ENCODE results near the gene GDF3.
"Not testable (repeated sequence)": the region's sequence is repeated elsewhere in the genome, so short reads cannot be mapped to it uniquely, and the experiment has no call there.

Gene GDF3

DNA sequence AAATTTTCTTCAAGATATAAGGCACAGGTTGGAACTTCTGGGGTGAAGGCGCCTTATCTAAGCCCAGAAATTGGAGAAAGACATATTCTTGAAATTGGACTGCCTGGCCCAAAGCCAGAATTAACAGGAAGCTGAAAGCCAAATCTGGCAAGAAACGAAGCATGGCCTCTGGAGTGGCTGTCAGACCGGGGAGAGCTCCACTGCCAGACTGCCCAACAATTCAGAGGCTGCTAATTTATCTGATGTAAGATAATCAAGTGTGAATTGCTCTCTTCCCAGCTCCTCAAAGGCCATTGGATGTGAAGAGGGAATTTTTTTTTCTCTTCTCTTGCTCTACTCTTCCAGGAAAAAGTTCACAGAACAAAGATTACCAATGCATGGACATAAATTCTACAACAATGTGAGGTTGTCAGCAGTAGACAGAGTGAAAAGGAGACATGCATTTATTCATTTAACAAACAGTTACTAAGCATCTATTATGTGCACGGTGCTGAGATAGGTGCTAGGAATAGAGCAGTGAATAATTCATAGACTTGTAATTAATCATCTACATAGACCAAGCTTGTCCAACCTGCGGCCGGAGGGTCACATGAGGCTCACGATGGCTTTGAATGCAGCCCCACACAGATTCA is at the start of gene GDF3:
Gene GDF3, minus strand, starts transcription at position 210 of the 632 bp plus-strand sequence. Its CDS starts 47 bp downstream, at position 163.
- no peak for DNase-seq

DNA sequence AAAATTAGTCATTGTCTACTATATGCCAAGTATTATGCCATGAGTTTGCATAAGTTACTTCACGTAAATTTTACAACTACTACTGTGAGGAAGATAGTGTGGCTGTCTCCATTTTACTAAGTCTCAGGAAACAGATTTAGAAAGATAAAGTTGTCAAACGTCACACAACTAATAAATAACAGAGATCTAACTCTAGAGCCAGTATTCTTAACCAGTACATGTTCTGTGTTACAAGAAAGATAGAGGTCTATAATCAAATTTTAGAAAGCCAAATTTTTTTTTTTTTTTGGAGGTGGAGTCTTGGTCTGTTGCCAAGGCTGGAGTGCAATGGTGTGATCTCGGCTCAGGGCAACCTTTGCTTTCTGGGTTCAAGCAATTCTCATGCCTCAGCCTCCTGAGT is 37.4 kb upstream of the GDF3 start:
- DNase-seq = no peak

DNA sequence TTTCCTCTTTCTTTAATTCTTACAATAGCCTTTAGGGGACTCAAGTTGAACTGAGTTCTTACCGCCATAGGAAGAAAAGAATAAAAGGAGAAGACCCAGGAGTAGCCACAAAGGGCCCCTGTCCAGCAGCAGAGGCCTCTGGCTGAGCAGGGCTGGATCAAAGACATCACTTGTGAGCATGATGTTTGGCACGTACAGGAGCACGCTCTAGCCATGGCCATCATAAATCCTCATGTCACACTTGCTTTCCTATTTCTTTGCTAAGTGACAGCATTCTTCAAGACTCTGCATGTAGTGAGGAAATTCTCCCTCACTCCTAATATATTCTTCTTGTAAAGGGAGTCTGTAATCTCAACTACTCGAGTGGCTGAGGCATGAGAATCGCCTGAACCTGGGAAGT is 35.9 kb upstream of the GDF3 start:
- no peak for DNase-seq

DNA sequence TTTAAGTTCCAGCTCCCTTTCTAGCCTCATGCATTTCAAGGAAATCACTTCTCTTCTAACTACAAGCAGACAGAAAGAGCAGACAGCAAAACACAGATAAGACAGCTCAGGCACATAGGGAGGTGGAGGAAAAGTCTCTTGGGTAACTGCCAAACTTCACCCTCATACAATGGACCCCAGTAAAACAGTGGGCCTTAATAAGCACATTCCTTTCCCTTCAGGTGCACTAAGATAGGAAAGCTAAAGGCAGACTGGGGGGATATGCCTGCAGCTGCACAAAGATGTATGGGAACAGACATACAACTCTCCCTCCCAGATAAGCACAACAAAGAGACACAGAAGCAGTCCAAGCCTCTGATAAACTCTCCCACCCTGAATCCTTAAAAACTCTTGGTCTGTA is 35.4 kb upstream of the GDF3 start:
- DNase-seq = not testable (repeated sequence)

DNA sequence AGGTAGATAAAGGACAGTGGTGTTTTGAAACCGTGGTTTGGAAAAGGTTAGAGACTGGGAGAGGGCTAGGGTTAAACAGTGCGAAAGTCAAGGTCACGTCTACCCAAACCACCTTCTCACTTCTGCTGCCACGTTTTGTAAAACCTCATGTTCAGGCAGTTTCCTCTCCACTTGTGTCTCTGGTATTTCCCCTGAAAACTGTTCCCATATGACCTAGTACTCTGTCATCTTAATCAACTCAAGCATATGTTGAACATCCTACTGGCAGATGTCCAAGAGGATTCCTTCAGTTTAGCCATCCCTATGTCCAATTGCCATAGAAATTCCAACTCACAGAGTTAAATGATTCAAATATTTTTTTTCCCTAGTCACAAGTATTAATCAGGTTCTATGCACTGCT is 34.2 kb upstream of the GDF3 start:
- no peak for DNase-seq

DNA sequence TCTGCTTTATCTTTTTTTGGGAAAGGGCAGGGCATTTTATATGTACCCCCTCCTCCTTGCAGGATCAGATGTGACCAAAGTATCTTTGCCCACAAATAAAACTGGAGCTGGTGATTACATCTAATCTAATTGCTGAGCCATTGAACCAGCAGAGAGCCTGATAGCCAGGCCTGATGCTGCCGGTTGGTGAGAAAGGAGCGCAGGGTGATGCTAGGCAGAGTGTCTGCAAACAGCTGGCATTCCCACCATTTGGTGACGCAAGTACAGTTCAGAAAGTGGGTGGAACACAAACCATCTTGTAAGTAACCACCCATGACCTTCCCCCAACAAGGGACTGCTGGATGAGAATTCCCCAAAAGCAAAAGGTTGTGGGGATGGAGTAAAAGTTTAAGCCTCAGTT is 28.4 kb upstream of the GDF3 start:
- no peak for DNase-seq

DNA sequence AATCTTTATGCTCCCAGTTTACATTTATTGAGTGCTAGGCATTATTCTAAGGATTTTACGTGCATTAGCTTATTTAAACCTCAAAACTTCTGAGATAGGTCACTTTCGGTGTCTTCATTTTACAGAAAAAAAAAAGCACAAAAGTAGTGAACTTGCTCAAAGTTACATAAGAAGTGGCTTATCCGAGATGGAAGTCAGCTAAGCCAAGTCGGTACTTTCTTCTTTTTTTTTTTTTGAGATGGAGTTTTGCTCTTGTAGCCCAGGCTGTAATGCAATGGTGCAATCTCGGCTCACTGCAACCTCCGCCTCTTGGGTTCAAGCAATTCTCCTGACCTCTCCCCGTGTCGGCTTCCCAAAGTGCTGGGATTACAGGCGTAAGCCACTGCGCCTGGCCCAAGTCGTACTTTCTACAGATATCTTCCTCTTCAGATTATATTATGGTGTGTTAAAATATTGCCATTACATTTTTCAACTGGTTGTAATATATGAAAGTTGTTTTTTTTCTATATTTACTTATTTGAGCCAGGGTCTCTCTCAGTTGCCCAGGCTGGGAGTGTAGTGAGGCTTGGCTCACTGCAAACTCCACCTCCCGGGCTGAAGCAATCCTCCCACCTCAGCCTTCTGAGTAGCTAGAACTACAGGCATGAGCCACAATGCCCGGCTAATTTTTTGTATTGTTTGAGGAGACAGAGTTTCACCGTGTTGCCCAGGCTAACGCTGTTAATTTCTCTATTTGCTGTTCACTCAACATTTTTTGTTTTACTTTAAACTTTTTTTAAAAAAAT is 24.6 kb upstream of the GDF3 start:
- DNase-seq = no peak

DNA sequence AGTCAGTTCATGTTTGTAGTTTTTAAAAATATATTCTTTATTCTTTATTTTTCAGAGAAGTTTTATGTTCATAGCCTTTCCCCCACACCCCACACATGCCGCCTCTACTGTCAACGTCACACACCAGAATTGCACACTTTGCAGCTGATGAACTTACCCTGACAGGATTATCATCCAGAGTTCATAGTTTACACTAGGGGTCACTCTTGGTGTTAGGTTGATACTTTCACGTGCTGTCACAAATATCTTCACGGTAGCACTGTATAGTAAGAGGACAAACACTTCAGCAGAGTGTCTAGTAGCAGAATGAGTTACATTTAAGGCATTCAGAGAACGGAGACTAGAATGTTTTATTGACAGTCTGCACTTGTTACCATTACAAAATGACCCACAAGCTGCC is 20.8 kb upstream of the GDF3 start:
- DNase-seq = no peak

DNA sequence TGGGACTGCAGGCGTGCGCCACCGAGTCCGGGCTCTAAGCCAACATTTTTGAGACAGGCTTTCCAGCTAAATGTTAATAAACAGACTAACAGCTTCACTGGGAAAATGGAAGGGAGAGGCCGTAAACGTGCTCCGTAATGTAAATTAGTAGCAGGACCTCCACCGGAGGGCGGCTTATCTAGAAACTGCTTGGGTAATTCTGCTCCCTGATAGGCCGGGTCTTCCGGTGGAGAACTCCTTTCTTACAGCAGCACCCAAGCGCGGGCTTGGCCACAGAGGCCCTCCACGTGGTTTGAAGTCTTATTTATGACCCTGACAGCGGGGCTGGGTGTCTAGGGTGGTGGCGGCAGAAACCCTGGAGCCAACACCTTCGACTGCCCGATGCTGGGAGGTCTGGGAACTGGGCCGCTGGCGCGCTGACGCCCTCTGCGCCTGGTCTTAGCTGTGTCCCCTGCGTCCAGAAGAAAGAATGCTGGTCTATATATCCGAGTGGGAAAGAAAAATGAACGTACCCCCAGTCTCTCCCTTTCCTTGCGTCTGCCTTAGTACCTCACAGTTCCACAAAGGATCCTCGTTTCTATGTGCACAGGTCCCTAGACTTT is 17.4 kb upstream of the GDF3 start:
- DNase-seq = no peak

DNA sequence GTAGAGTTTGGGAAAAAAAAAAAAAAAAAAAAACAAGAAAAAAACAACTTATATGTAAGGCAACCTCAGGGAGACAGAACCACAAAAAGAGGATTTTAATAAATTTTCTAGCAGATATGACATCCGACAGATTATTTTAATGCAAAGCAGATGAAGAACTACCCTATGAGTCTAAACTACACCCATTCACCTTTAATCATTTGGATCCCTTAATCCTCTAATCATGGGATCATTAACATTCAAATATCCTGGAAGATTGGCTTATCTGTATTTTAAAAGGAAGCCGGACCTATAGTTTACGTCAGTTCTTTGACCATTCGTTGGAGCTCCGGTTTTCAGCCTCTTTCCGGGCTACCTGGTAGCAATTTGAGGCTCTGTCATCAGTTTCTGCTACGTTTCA is 15.6 kb upstream of the GDF3 start, which contains the start of gene DPPA3:
Gene DPPA3, plus strand, starts transcription at position 301 of the 400 bp plus-strand sequence. CDS start 138 bp downstream, outside the sequence.
- no peak for DNase-seq

DNA sequence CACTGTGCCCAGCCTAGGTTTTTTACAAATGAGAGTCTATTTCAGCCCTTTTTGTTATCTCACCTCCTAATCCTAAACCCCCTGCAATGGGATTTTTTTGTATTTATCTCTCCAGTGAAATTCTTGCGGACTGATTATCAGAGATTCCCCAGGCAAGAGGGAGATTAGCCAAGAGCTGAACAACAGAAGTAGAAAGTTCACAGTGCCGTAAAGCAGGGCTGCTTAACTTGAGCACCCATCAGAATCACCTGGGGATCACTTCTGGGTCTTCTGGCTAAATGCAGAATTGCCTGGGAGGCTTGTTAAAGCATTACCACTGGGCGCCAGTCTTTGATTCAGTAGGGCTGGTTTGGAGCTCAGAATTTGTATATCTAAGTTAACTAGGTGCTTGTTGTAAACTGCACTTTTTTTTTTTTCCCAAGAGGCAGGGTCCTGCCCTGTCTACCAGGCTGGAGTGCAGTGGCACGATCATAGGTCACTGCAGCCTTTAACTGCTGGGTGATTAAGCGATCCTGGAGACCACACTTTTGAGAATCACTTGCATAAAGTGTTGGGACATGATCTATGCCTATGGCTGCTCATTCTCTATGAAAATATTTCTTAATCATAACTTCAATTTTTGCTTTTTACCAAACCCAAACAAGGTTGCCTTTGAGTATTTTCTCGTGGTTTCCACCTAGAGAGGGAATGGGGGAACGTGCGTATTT is 14.5 kb upstream of the GDF3 start:
- DNase-seq = no peak

DNA sequence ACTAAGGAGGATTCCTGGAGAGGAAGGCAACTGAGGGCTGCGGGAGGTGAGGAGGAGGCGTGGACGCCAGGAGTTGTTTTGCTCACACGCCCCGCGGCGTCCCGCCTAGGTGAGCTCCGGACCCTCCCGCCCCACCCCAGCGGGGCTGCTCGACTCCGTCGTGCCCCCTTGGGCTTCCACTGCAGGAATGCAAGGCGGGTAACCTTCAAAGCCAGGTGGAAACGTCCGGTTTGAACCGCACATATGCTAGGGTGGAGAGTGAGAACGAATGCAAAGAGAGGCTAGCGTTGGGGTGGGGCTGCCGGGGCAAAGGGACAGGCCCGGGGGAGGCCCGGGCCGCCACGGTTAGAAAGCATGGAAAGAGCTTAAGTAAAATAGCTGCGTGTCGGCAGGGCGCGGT is 10.3 kb upstream of the GDF3 start:
- DNase-seq = no peak

DNA sequence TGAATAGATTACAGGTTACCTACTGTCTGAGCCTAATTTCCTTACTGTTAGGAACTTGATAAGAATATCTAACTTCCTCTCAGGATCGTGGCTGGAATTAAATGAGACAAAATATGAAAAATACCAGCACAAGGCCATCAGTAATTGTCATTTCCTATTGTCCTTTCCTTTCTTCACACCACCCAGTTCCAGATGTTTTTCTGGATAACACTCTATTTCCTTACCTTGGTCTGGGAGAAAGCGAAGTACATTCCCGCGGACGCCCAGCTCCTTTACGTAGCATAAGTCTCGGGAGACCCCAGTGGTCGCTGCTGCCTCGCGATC is 376 bp downstream of the GDF3 start:
- no peak for DNase-seq

DNA sequence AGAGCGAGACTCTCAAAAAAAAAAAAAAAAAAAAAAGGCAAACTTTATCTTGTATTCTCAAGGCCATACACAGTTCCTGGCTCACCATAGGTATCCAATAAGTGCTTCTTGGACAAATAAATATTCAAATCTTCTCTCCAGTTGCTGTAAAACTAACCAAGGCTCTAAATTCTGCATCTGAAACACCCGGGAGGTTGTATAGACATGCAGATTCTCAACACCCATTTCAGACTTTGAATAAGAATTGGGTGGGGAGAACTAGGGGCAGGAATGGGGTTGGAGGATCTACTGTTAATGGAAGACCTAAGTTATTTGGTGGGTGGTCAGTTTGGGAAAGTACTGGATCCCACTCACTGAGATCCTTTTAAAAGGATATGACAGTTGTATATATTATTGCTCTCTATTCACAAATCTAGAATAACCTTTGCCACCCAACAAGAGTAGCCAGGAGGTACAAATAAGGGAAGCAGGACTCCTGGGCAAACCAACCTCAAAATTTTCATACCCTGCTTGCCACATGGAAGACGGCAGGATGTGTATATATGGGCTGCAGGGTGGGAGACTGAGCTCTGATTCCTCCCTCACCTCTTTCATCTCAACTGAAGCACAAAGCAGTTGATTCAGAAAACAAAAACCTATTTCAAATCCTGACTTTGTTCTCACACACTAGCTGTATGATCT is 879 bp downstream of the GDF3 start:
- no peak for DNase-seq

DNA sequence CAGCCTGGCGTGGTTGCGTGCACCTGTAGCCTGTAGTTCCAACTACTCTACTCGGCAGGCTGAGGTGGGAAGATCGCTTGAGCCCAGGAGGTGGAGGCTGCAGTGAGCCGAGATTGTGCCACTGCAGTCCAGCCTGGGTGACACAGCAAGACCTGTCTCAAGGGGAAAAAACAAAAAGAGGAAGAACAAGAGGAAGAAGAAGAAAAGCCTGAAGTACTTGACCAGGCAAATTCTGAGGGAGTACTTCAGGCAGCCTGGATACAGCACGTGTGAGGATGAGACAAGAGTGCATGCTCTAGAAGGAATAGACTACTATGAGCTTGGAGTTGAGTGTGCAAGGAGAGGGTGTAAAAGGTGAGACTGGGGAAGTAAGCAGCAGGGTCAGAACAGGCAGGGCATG is 1.8 kb downstream of the GDF3 start:
- DNase-seq = no peak

DNA sequence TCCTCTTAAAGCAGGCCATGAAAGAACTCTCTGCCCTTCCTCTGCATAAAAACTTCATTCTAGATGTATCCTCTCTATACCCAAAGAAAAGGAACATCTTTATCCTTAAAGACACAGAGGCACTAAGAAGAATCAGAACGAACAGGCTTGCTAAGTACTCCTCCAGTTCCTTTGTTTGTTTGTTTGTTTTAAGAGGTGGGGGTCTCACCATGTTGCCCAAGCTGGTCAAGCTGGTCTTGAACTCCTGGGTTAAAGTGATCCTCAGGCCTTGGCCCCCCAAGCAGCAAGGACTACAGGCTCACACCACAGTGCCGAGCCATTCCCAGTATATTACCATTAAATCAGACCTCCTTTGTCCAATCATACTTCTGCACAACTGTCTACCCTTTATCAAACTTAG is 14.0 kb downstream of the GDF3 start:
- no peak for DNase-seq

DNA sequence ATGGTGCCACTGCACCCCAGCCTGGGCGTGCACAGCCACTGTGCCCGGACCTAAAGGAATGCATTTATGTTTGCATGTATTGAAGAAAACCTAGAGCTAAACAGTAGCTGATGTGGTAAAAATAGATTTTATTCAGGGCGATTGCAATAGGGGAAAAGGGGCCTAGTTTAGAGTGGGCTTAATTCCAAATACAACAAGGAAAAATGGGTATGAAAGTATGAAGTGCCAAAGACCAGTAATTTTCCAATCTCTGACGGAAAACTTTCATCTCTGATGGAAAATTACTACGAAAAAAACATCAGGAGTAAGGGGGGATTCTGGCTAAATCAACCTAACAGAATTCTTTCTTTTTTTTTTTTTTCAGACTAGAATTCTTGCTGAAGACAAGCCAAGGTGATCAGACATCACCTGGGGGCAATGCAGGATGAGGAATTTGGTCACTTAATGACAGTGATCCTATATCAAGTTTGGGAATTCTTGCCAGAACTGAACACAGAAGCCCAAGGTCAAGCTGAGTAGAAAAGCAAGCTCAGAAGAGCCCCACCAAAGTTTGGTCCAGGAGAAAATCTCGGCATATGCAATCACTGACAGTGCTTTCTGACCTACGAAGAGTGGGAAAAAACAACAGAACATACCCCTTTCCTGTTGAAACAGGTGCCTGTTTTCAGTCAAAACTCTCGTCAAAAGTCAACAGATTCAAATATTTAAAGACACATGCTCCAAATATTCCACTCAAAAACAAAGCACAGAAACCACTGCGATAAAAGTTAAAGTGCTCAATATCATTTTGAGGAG is 16.1 kb downstream of the GDF3 start:
- DNase-seq = no peak

DNA sequence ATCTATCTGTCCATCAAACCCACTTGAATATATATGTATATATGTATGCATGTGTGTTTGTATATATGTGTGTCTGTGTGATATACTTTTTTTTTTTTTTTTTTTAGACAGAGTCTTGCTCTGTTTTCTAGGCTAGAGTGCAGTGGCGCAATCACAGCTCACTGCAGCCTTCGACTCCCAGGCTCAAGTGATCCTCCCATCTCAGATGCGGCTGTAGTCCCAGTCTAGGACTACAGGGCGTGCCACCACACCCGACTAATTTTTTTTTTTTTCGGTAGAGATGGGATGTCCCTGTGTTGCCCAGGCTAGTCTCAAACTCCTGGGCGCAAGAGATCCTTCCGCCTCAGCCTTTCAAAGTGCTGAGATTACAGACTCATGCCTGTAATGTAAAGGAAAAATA is 16.8 kb downstream of the GDF3 start:
- DNase-seq = no peak

DNA sequence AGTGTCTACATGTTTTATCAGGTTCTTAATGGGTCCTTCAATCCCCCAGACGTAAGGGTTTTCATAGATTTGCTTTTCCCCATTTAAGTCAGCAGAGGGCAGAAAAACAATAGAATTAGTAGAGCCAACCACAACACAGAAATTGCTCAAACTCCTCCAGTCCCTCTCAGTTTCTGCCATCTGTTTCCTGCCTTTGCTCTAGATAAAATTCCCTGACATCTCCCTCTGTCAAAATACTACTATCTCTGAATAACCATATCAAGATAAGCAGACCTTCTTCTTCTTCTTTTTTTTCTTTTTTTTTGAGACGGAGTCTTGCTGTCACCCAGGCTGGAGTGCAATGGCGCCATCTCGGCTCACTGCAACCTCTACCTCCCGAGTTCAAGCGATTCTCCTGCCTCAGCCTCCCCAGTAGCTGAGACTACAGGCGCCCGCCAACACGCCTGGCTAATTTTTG is 18.1 kb downstream of the GDF3 start:
- not testable (repeated sequence) for DNase-seq

DNA sequence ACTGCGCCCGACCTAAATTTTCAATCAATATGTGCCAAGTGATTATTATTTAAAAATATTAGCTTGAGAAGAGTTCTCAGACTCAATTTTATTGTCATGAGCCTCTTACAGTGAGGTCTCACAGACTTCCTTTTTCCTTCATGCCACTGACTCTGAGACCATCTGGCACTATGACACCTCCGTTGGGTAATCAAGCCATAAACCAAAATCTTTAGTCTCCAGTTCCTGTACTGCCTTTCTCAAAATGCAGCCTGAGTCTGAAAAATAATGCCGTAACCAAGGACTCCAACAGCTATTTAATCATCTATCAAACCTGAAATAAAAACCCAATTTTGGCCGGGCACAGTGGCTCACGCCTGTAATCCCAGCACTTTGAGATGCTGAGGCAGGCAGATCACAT is 20.1 kb downstream of the GDF3 start:
- not testable (repeated sequence) for DNase-seq

DNA sequence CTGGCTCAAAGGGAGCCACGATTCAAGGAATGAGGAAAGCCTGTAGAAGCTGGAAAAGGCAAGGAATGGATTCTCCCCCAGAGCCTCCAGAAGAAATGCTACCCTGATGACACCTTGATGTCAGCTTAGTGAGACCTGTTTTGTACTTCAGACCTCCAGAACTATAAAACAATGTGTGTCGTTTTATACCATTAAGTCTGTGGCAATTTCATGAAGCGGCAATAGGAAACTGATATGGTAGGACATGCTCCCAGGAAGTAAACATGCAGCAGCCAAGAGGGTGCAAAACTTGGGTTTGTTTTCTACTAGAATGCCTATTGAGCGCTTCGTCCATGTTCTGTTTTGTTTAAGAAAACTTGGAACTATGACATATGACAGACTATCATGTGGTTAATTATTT is 27.4 kb downstream of the GDF3 start:
- DNase-seq = no peak

DNA sequence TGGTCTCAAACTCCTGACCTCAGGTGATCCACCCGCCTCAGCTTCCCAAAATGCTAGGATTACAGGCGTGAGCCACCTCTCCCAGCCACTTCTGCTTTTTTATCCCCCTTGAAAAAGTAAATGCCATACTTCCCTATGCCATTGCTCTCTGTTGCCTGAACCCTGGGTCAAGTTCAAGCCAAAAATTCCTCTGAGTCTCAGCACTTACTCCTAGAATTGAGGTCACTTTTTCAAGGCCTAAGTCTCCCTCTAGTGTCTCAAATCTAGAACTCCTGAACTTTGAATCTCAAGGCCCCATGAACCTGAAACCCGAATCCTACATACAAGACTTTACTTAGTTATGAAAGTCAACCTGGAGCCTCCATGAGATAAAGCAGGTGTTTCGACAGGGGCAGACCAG is 28.4 kb downstream of the GDF3 start:
- no peak for DNase-seq
